HEK293T (cell line): ENCODE data around the gene BNIP3.
"Not testable (repeated sequence)": the region's sequence is repeated elsewhere in the genome, so short reads cannot be mapped to it uniquely, and the experiment has no call there.

Experiments used
- CTCF ChIA-PET: fragments of 350-600 bp; formaldehyde crosslinking; extraction: SDS; loops from one replicate; lab custom pipeline; 2021; ENCODE audit warnings: antibody characterized with exemption, inconsistent platforms; lab: Yijun Ruan, JAX
- POLR2A ChIA-PET: fragments of 350-600 bp; formaldehyde crosslinking; extraction: SDS; loops from one replicate; lab custom pipeline; 2020; ENCODE audit warnings: antibody characterized with exemption, inconsistent platforms; lab: Yijun Ruan, JAX
- DNase-seq: peaks from one replicate; pipeline ENCODE4 v3.0.0; 2012; ENCODE audit warnings: mixed read lengths; ENCODE audit errors: extremely low spot score
- ARNT ChIP-seq: fragments of 450-650 bp; IDR thresholded peaks from 2 replicates; pipeline ENCODE4 v1.6.1; 2017; ENCODE audit warnings: mild to moderate bottlenecking
- BHLHE40 ChIP-seq: fragments of 450-650 bp; IDR thresholded peaks from 2 replicates; pipeline ENCODE4 v1.6.1; 2016; ENCODE audit warnings: mild to moderate bottlenecking, moderate library complexity, borderline replicate concordance
- CTBP1 ChIP-seq: fragments of 450-650 bp; IDR thresholded peaks from 2 replicates; pipeline ENCODE4 v1.6.1; 2016; ENCODE audit warnings: borderline replicate concordance
- ELF4 ChIP-seq: fragments of 450-650 bp; IDR thresholded peaks from 2 replicates; pipeline ENCODE4 v1.6.1; 2017; ENCODE audit warnings: antibody characterized with exemption
- FOXA1 ChIP-seq: fragments of 450-650 bp; IDR thresholded peaks from 2 replicates; pipeline ENCODE4 v1.6.1; 2016; ENCODE audit warnings: mild to moderate bottlenecking
- FOXK2 ChIP-seq: fragments of 450-650 bp; IDR thresholded peaks from 2 replicates; pipeline ENCODE4 v1.6.1; 2016; ENCODE audit warnings: mild to moderate bottlenecking
- FOXM1 ChIP-seq: fragments of 450-650 bp; IDR thresholded peaks from 2 replicates; pipeline ENCODE4 v1.6.1; 2017; ENCODE audit warnings: mild to moderate bottlenecking, borderline replicate concordance
- HDGF ChIP-seq: fragments of 450-650 bp; IDR thresholded peaks from 2 replicates; pipeline ENCODE4 v1.6.1; 2017; ENCODE audit warnings: antibody characterized with exemption, borderline replicate concordance
- L3MBTL2 ChIP-seq: fragments of 450-650 bp; conservative IDR thresholded peaks from 2 replicates; pipeline ENCODE4 v1.6.1; 2016; ENCODE audit warnings: mild to moderate bottlenecking
- LEF1 ChIP-seq: fragments of 450-650 bp; IDR thresholded peaks from 2 replicates; pipeline ENCODE4 v1.6.1; 2017; ENCODE audit warnings: mild to moderate bottlenecking, borderline replicate concordance
- NFRKB ChIP-seq: fragments of 450-650 bp; IDR thresholded peaks from 2 replicates; pipeline ENCODE4 v1.6.1; 2016; ENCODE audit warnings: mild to moderate bottlenecking, moderate library complexity
- PKNOX1 ChIP-seq: fragments of 450-650 bp; IDR thresholded peaks from 2 replicates; pipeline ENCODE4 v1.6.1; 2016
- SP1 ChIP-seq: fragments of 450-650 bp; IDR thresholded peaks from 2 replicates; pipeline ENCODE4 v1.6.1; 2017
- SUZ12 ChIP-seq: fragments of 450-650 bp; IDR thresholded peaks from 2 replicates; pipeline ENCODE4 v1.6.1; 2016; ENCODE audit warnings: mild to moderate bottlenecking
- TARDBP ChIP-seq: fragments of 450-650 bp; IDR thresholded peaks from 2 replicates; pipeline ENCODE4 v1.6.1; 2016
- ZNF384 ChIP-seq: fragments of 450-650 bp; IDR thresholded peaks from 2 replicates; pipeline ENCODE4 v1.6.1; 2016

BNIP3 gene

GRCh38 chr10:131923038-131923756 is 58.5 kb downstream of the BNIP3 start:
- TF ChIP-seq FOXM1 (no peak), L3MBTL2 (no peak), SP1 (no peak), BHLHE40 (no peak), TARDBP (no peak), FOXA1 (no peak), ARNT (no peak), CTBP1 (no peak), PKNOX1 (no peak), FOXK2 (no peak), ELF4 (no peak), SUZ12 (no peak), HDGF (no peak), LEF1 (no peak), NFRKB (no peak), ZNF384 (no peak)
- ChIA-PET CTCF (no interaction called here), POLR2A (no interaction called here)

GRCh38 chr10:131921184-131921583 is 60.5 kb downstream of the BNIP3 start:
- POLR2A ChIA-PET = no interaction called here
- DNase-seq = no peak
- TF ChIP-seq TARDBP = no peak
- no peak for TF ChIP-seq FOXA1
- no peak for TF ChIP-seq FOXK2
- no peak for TF ChIP-seq ARNT
- TF ChIP-seq PKNOX1 = no peak
- no peak for TF ChIP-seq ZNF384
- TF ChIP-seq L3MBTL2 = no peak
- no peak for TF ChIP-seq BHLHE40
- TF ChIP-seq SP1 = no peak
- no peak for TF ChIP-seq NFRKB
- no peak for TF ChIP-seq ELF4
- no peak for TF ChIP-seq HDGF
- no peak for TF ChIP-seq SUZ12
- TF ChIP-seq CTBP1 = no peak
- TF ChIP-seq LEF1 = no peak
- no peak for TF ChIP-seq FOXM1
- CTCF ChIA-PET = no interaction called here

More at GRCh38 chr10:131923038-131923756, 58.5 kb downstream of the BNIP3 start:
- no peak for DNase-seq

DNA sequence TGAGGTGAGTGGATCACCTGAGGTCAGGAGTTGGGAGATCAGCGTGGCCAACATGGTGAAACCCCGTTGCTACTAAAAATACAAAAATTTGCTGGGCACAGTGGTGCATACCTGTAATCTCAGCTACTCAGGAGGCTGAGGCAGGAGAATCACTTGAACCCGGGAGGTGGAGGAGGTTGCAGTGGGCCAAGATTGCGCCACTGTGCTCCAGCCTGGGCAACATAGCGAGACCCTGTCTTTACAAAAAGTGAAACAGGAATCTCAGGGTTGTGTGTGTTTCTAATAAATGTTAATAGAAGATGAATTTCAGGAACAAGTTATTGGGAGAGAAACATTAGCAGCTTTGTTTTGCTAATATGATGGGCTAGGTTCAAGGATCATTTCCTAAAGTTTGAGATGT is 61.0 kb downstream of the BNIP3 start:
- ChIA-PET CTCF (no interaction called here), POLR2A (no interaction called here)
- TF ChIP-seq TARDBP (no peak), ZNF384 (no peak), ARNT (no peak)

GRCh38 chr10:131920151-131920550 is 61.6 kb downstream of the BNIP3 start:
- ChIA-PET POLR2A (no interaction called here), CTCF (no interaction called here)
- DNase-seq = no peak
- TF ChIP-seq HDGF = no peak
- no peak for TF ChIP-seq ARNT
- no peak for TF ChIP-seq ELF4
- TF ChIP-seq SP1 = no peak
- no peak for TF ChIP-seq PKNOX1
- no peak for TF ChIP-seq SUZ12
- TF ChIP-seq L3MBTL2 = no peak
- TF ChIP-seq FOXA1 = no peak
- TF ChIP-seq ZNF384 = no peak
- no peak for TF ChIP-seq BHLHE40
- no peak for TF ChIP-seq TARDBP
- no peak for TF ChIP-seq FOXM1
- TF ChIP-seq LEF1 = no peak
- TF ChIP-seq FOXK2 = no peak

More for the DNA sequence above, 61.0 kb downstream of the BNIP3 start:
- no peak for DNase-seq

- CTCF ChIA-PET, DNase-seq, POLR2A ChIA-PET: not testable (repeated sequence)
Measured at GRCh38 chr10:131919461-131919860, 62.3 kb downstream of the BNIP3 start.
